Prostate gland (tissue), 2 donors: Measurements from ENCODE around the gene PAQR7.

ENCODE experiments used
- POLR2A ChIP-seq: fragments of 450-650 bp; IDR thresholded peaks from one replicate; pipeline ENCODE4 v1.6.1; 2016; ENCODE audit warnings: antibody characterized with exemption, mild to moderate bottlenecking
- POLR2AphosphoS5 ChIP-seq: sonication (generic); formaldehyde crosslinking; IDR thresholded peaks from one replicate; pipeline ENCODE4 v1.6.1; 2017; ENCODE audit warnings: antibody characterized with exemption
- TF ChIP-seq, protein P1 (sequence below), 4 experiments: fragments of 200-600 bp in 2 of 4; fragments of 450-650 bp in 2 of 4; sonication (generic) in 2 of 4; IDR thresholded peaks; 1 replicate in 3 of 4; 2 replicates in 1 of 4; pipeline ENCODE4 v1.5.1; 2016 to 2019; ENCODE audit warnings: antibody characterized with exemption in 4 of 4, mild to moderate bottlenecking in 2 of 4, moderate library complexity in 2 of 4

DNA sequence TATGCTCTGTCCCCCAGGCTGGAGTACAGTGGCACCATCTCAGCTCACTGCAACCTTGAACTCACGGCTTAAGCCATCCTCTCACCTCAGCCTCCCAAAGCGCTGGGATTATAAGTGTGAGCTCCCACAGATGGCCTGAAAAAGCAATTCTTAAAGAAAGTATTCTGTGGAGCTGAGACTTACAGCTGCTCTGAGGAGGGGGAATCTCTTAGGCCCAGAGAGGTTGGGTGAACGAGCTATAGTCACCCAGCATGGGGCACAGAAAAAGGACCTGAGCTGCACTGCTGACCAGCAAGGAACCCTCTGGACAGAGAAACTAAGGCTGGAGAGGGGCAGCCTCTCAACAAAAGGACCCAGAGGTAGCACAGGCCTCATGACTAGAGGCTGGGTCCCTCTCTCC is 1.3 kb downstream of the PAQR7 start:
- no peak for TF ChIP-seq POLR2AphosphoS5
- no peak for TF ChIP-seq POLR2A
- TF ChIP-seq, protein P1, sequence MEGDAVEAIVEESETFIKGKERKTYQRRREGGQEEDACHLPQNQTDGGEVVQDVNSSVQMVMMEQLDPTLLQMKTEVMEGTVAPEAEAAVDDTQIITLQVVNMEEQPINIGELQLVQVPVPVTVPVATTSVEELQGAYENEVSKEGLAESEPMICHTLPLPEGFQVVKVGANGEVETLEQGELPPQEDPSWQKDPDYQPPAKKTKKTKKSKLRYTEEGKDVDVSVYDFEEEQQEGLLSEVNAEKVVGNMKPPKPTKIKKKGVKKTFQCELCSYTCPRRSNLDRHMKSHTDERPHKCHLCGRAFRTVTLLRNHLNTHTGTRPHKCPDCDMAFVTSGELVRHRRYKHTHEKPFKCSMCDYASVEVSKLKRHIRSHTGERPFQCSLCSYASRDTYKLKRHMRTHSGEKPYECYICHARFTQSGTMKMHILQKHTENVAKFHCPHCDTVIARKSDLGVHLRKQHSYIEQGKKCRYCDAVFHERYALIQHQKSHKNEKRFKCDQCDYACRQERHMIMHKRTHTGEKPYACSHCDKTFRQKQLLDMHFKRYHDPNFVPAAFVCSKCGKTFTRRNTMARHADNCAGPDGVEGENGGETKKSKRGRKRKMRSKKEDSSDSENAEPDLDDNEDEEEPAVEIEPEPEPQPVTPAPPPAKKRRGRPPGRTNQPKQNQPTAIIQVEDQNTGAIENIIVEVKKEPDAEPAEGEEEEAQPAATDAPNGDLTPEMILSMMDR (IDR thresholded peaks at IDR 0.05): no peak
